ENCODE measurements around the gene SLC25A42. TPM values are rescaled to one million over a fixed set of nuclear protein-coding genes. Genes with fewer than 3 reads are reported as not detected.
"Not testable (repeated sequence)": the region's sequence is repeated elsewhere in the genome, so short reads cannot be mapped to it uniquely, and the experiment has no call there.

SLC25A42 gene
- total RNA-seq, 1 donor from 2014 or later, result 13.6 TPM

- intact Hi-C loops (cut with micrococcal nuclease), result not testable (repeated sequence)
Observed at GRCh38 chr19:19102566-19102965, 38.8 kb downstream of the SLC25A42 start.

- intact Hi-C loops (cut with micrococcal nuclease), result no loop called here
Observed at GRCh38 chr19:19103167-19103566, 39.4 kb downstream of the SLC25A42 start.

GRCh38 chr19:19105365-19106055 is 41.7 kb downstream of the SLC25A42 start:
- intact Hi-C loops (cut with micrococcal nuclease), result no loop called here

GRCh38 chr19:19106056-19106551 is 42.3 kb downstream of the SLC25A42 start:
- intact Hi-C loops (cut with micrococcal nuclease), result no loop called here

- intact Hi-C loops (cut with micrococcal nuclease), result not testable (repeated sequence)
Observed at GRCh38 chr19:19106938-19107337, 43.1 kb downstream of the SLC25A42 start.

GRCh38 chr19:19107654-19108053 is 43.9 kb downstream of the SLC25A42 start:
- intact Hi-C loops (cut with micrococcal nuclease), result no loop called here

GRCh38 chr19:19109601-19110000 is 45.8 kb downstream of the SLC25A42 start:
- intact Hi-C loops (cut with micrococcal nuclease), result no loop called here

- intact Hi-C loops (cut with micrococcal nuclease), result loop anchor here (5.0 kb wide), 1 partner anchor 113 kb away; no protein-coding TSS in a partner anchor
Observed at GRCh38 chr19:19110410-19111135, 46.8 kb downstream of the SLC25A42 start.

- intact Hi-C loops (cut with micrococcal nuclease), result loop anchor here (5.0 kb wide), 1 partner anchor 114 kb away; no protein-coding TSS in a partner anchor
Observed at GRCh38 chr19:19111136-19111835, 47.5 kb downstream of the SLC25A42 start.

GRCh38 chr19:19111967-19112580 is 48.3 kb downstream of the SLC25A42 start:
- intact Hi-C loops (cut with micrococcal nuclease), result loop anchor here (5.0 kb wide), 1 partner anchor 115 kb away; no protein-coding TSS in a partner anchor

- intact Hi-C loops (cut with micrococcal nuclease), result loop anchor here (5.0 kb wide), 1 partner anchor 116 kb away; no protein-coding TSS in a partner anchor
Observed at GRCh38 chr19:19113040-19113626, 49.3 kb downstream of the SLC25A42 start.

- intact Hi-C loops (cut with micrococcal nuclease), result loop anchor here (5.0 kb wide), 1 partner anchor 64 kb away; no protein-coding TSS in a partner anchor
Observed at GRCh38 chr19:19115954-19116353, 52.2 kb downstream of the SLC25A42 start.

GRCh38 chr19:19119325-19120237 is 55.8 kb downstream of the SLC25A42 start:
- intact Hi-C loops (cut with micrococcal nuclease), result loop anchor here (5.0 kb wide), 1 partner anchor 67 kb away; no protein-coding TSS in a partner anchor

- intact Hi-C loops (cut with micrococcal nuclease), result no loop called here
Observed at GRCh38 chr19:19120308-19121231, 56.8 kb downstream of the SLC25A42 start.

- intact Hi-C loops (cut with micrococcal nuclease), result no loop called here
Observed at GRCh38 chr19:19121371-19121770, 57.6 kb downstream of the SLC25A42 start.

GRCh38 chr19:19122902-19123301 is 59.1 kb downstream of the SLC25A42 start:
- intact Hi-C loops (cut with micrococcal nuclease), result no loop called here

- intact Hi-C loops (cut with micrococcal nuclease), result no loop called here
Observed at GRCh38 chr19:19123386-19123785, 59.6 kb downstream of the SLC25A42 start.

- intact Hi-C loops (cut with micrococcal nuclease), result no loop called here
Observed at GRCh38 chr19:19126102-19126501, 62.3 kb downstream of the SLC25A42 start.

GRCh38 chr19:19131989-19132388 is 68.2 kb downstream of the SLC25A42 start:
- intact Hi-C loops (cut with micrococcal nuclease), result no loop called here
